Psoas muscle (tissue), 8 donors: ENCODE measurements around the gene PLXDC1. TPM values are rescaled to one million over a fixed set of nuclear protein-coding genes. Genes with fewer than 3 reads are reported as not detected.

Experiments used
- ATAC-seq, 4 donors: fragments of 200-7000 bp; cut with Tn5 transposase; one replicate each; pipeline ENCODE4 v1.9.1; 2020; ENCODE audit warnings: moderate library complexity in 3 of 4, mild to moderate bottlenecking in 2 of 4
- DNase-seq, 2 donors: peaks; one replicate each; pipeline ENCODE4 v3.0.0-alpha.2; 2020
- H3K27ac ChIP-seq: fragments of 200-600 bp; one replicate; pipeline ENCODE4 v1.8.0; 2022
- H3K27me3 ChIP-seq, 3 donors: fragments of 200-600 bp in 1 of 3; one replicate each; pipeline versions ENCODE4 v1.6.1 to v1.8.0; 2013 to 2022; ENCODE audit warnings: low read length in 2 of 3, mild to moderate bottlenecking in 2 of 3, moderate library complexity in 1 of 3; ENCODE audit not compliant: insufficient read depth in 3 of 3
- H3K36me3 ChIP-seq, 2 donors: fragments of 200-600 bp in 1 of 2; one replicate each; pipeline versions ENCODE4 v1.6.1 to v1.8.0; 2013 to 2022; ENCODE audit warnings: low read depth in 1 of 2, mild to moderate bottlenecking in 1 of 2, moderate library complexity in 1 of 2; ENCODE audit not compliant: insufficient read depth in 1 of 2
- H3K4me1 ChIP-seq: fragments of 200-600 bp; one replicate; pipeline ENCODE4 v1.8.0; 2022
- H3K4me3 ChIP-seq: fragments of 200-600 bp; one replicate; pipeline ENCODE4 v1.8.0; 2022; ENCODE audit warnings: mild to moderate bottlenecking
- H3K9me3 ChIP-seq: fragments of 200-600 bp; one replicate; pipeline ENCODE4 v1.8.0; 2022
- CTCF ChIP-seq: fragments of 200-600 bp; IDR thresholded peaks from one replicate; pipeline ENCODE4 v1.8.0; 2022; ENCODE audit warnings: antibody characterized with exemption
- WGBS, 3 donors: extraction: QIAGEN DNeasy Blood & Tissue Kit; methylation state at CpG; one replicate each; pipeline versions ENCODE4 v1.1.6 to v1.1.7; 2013; 5-methylcytosine and 5-hydroxymethylcytosine counted together
- intact Hi-C, 2 donors: fragments of 100-400 bp; cut with DNase I; formaldehyde crosslinking; loops; one replicate each; pipeline versions ENCODE4 v1.11.0 to v1.14.2; 2022
- polyA plus RNA-seq, 3 donors: library from polyadenylated mRNA; stranded (reverse); fragments of 200-250 nt; gene quantifications; one replicate each; pipeline ENCODE4 v1.2.3, GENCODE V29; 2013
- total RNA-seq, 4 donors: library from RNA; stranded (reverse); fragmentation: NEBNext Ultra II Directional in 2 of 4; extraction: Animal tissue kit (Norgen Biotek cat#: 25700) in 2 of 4; gene quantifications; one replicate each; pipeline versions ENCODE4 v1.2.1 to v1.2.4, GENCODE V29; 2021 to 2023
- donor health status: healthy with polysubstance abuse.
- donor health status: DM: no; HTN: no; CAD: no; lungs with moderate emphysema.
- donor health status: Bipolar disorder and iron deficiency.
- donor health status: healthy.
- donor health status: DM: yes; HTN: yes; CAD: no.
- donor health status: DM: no; HTN: no; CAD: no.
- donor health status: DM: no; HTN: no; CAD: no.
- donor health status: DM: yes; HTN: yes; CAD: no.

The PLXDC1 gene
- total and polyA plus RNA-seq, 7 donors = 2.3 to 9.2 (median 3.2) TPM

- Histone ChIP-seq H3K27me3 (peaks cover 0 to 4% (median 0%) of the 10 kb centered on the region in 3 donors), H3K4me1 (peaks cover 6% of the 10 kb centered on the region), H3K9me3 (no peaks in the 10 kb centered on the region), H3K4me3 (no peak overlapping the region), H3K36me3 (no peaks in the 10 kb centered on the region), H3K27ac (no peak overlapping the region)
- no peak for TF ChIP-seq CTCF
- 60 to 66% (median 63%) methylated on average over 7 of the region's 7 CpGs for WGBS, 3 donors
- DNase-seq = no peak
- no peak for ATAC-seq
- intact Hi-C loops = loop anchor here in 1 of 2 donors (10.0 kb wide), 1 partner anchor 292 kb away; no protein-coding TSS in a partner anchor
Observed at GRCh38 chr17:39156491-39156890, 5.1 kb upstream of the PLXDC1 start.

GRCh38 chr17:39155654-39156053 is 4.2 kb upstream of the PLXDC1 start:
- no peak for TF ChIP-seq CTCF
- Histone ChIP-seq H3K9me3 (no peaks in the 10 kb centered on the region), H3K4me3 (no peak overlapping the region), H3K4me1 (peaks cover 6% of the 10 kb centered on the region), H3K27me3 (peaks cover 0 to 12% (median 6%) of the 10 kb centered on the region in 3 donors), H3K36me3 (no peaks in the 10 kb centered on the region), H3K27ac (no peak overlapping the region)
- DNase-seq = no peak
- no peak for ATAC-seq
- WGBS, 3 donors = 38 to 39% (median 38%) methylated on average over 2 of the region's 2 CpGs
- intact Hi-C loops = loop anchor here in 1 of 2 donors (10.0 kb wide), 1 partner anchor 291 kb away; no protein-coding TSS in a partner anchor

GRCh38 chr17:39153599-39154051 is 2.2 kb upstream of the PLXDC1 start:
- peak; percentile 85 to 95 for DNase-seq
- no peaks in the 10 kb centered on the region for H3K9me3 ChIP-seq
- intact Hi-C loops = loop anchor here (1.0 to 10.0 kb wide), 7 partner anchors 85 to 401 kb away; partner anchors contain the start of gene PSMB3 (in 1 of the 2)
- H3K36me3 ChIP-seq = no peaks in the 10 kb centered on the region
- H3K27ac ChIP-seq = peak overlapping the region; percentile 81
- TF ChIP-seq CTCF = peak; percentile 5
- 0 to 1% (median 0%) methylated on average over 16 of the region's 16 CpGs for WGBS, 3 donors
- peak overlapping the region; percentile 84 for H3K4me3 ChIP-seq
- ATAC-seq = peak; percentile 82 to 90 (median 84)
- H3K27me3 ChIP-seq = peaks cover 0 to 21% (median 6%) of the 10 kb centered on the region in 3 donors
- H3K4me1 ChIP-seq = peaks cover 6% of the 10 kb centered on the region

DNA sequence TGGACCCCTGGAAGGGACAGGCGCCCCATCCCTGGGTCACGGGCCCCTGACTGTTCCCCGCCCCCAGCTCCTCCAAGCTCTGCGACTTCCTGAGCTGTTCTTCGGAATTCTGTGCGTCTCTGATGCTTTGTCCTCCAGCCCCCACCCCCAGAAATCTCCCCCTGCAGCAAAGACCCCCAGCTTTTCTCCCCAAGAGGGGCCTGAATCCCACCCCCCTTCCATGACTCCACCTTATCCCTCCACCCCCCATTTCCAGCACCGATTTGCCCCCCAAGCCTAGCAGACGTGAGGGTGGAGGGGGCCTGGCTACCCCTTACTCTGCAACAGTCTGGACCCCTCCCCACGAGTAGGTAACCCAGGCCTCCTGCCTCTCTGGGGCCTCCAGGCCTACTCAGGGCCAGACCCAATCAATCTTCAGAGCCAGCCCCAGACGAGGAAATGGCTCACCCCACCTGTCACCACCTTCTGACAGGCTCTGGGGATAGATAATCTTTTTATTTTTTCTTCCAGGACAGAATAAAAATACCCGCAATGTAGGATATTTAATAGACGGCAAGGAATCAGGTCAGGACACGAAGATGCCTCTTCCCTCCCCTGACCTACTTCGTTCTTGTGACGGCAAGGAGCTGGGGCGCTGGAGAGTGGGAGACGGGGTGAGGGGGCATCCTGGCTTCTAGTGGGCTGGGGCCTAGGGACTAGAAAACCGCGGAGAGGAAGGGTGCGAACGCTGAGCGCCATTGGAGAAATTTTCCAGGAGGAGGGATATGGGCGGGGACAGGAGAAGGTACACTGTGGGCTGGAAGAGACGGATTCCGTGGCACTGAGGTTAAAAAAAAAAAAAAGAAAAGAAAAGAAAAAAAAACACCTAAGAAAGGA is 744 bp upstream of the PLXDC1 start:
- 16 to 23% (median 18%) methylated on average over 24 to 25 of the region's 25 CpGs for WGBS, 3 donors
- peak in 1 of 2 donors; percentile 60 for DNase-seq
- H3K4me3 ChIP-seq = peak overlapping the region; percentile 84

More for the DNA sequence above, 744 bp upstream of the PLXDC1 start:
- no peaks in the 10 kb centered on the region for H3K36me3 ChIP-seq
- ATAC-seq = no peak
- H3K27me3 ChIP-seq = peaks cover 0 to 21% (median 6%) of the 10 kb centered on the region in 3 donors
- no peaks in the 10 kb centered on the region for H3K9me3 ChIP-seq
- no peak for TF ChIP-seq CTCF
- intact Hi-C loops = loop anchor here (2.0 to 10.0 kb wide), 6 partner anchors 83 to 400 kb away; partner anchors contain the start of gene PSMB3 (in 1 of the 2)
- H3K4me1 ChIP-seq = peaks cover 6% of the 10 kb centered on the region
- peak overlapping the region; percentile 81 for H3K27ac ChIP-seq
